Measurements from ENCODE around the gene ZNF397.

GRCh38 chr18:35193316-35193715, 47.5 kb upstream of the ZNF397 start:
- TF ChIP-seq, protein P1, sequence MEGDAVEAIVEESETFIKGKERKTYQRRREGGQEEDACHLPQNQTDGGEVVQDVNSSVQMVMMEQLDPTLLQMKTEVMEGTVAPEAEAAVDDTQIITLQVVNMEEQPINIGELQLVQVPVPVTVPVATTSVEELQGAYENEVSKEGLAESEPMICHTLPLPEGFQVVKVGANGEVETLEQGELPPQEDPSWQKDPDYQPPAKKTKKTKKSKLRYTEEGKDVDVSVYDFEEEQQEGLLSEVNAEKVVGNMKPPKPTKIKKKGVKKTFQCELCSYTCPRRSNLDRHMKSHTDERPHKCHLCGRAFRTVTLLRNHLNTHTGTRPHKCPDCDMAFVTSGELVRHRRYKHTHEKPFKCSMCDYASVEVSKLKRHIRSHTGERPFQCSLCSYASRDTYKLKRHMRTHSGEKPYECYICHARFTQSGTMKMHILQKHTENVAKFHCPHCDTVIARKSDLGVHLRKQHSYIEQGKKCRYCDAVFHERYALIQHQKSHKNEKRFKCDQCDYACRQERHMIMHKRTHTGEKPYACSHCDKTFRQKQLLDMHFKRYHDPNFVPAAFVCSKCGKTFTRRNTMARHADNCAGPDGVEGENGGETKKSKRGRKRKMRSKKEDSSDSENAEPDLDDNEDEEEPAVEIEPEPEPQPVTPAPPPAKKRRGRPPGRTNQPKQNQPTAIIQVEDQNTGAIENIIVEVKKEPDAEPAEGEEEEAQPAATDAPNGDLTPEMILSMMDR (IDR thresholded peaks at IDR 0.05; ENCODE audit: insufficient read depth, low read length, poor library complexity, severe bottlenecking): no peak
- no peak for TF ChIP-seq EZH2phosphoT487 (conservative IDR thresholded peaks at IDR 0.05; ENCODE audit: low read length)
